OCI-M2 (cell line): ENCODE measurements around the gene RSU1.

Experiments used
- DNase-seq: peaks from one replicate; lab custom pipeline; 2025; ENCODE audit not compliant: unreplicated experiment; lab: John Stamatoyannopoulos, UW

Gene RSU1

DNA sequence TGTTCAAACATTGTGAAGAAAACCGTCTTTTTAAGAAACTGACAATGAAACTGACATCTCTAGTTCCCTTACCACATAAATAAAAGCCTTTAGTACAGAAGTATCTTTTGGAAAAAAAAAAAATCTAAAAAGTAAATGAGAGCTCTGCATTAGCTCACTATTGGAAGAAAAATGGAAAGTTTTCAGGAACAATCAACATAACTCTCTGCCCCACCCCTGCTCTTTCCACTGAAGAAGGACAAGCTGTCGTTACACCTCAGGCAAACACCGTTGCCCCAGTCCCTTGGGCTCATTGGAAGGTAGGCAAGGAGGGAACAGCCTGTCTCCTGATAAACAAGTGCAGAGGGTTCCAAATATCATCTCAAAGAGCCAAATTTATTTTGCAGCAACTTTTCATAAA, 273.1 kb downstream of the RSU1 start:
- no peak for DNase-seq
